ENCODE data around the gene NRCAM.

Gene NRCAM

GRCh38 chr7:108455551-108455997 lies 662 bp downstream of the NRCAM start:
- Histone ChIP-seq H2AFZ (peak overlapping the region; percentile 86), H3K36me3 (ENCODE audit: control insufficient read depth, insufficient read depth, low read length) (no peaks in the 10 kb centered on the region), H3K4me3 (ENCODE audit: low read depth, low read length) (peak overlapping the region; percentile 38), H3K9ac (peak overlapping the region; percentile 51), H3K9me3 (ENCODE audit: control insufficient read depth, low read length) (no peaks in the 10 kb centered on the region), H3K27ac (peak overlapping the region; percentile 92), H3K79me2 (peaks cover 18% of the 10 kb centered on the region), H3K4me2 (ENCODE audit: low read length) (peak overlapping the region; percentile 77), H3K27me3 (ENCODE audit: control insufficient read depth, insufficient read depth, low read length) (no peaks in the 10 kb centered on the region), H3K4me1 (peaks cover 6% of the 10 kb centered on the region)
- no peak for TF ChIP-seq CTCF (IDR thresholded peaks at IDR 0.05)

- H2AFZ ChIP-seq = peak overlapping the region; percentile 86
- peaks cover 6% of the 10 kb centered on the region for H3K4me1 ChIP-seq
- no peak for TF ChIP-seq CTCF (IDR thresholded peaks at IDR 0.05)
- peak overlapping the region; percentile 92 for H3K27ac ChIP-seq
- peak overlapping the region; percentile 51 for H3K9ac ChIP-seq
- H3K4me3 ChIP-seq (ENCODE audit: low read depth, low read length) = peak overlapping the region; percentile 38
- H3K4me2 ChIP-seq (ENCODE audit: low read length) = peak overlapping the region; percentile 77
- H3K36me3 ChIP-seq (ENCODE audit: control insufficient read depth, insufficient read depth, low read length) = no peaks in the 10 kb centered on the region
- H3K27me3 ChIP-seq (ENCODE audit: control insufficient read depth, insufficient read depth, low read length) = no peaks in the 10 kb centered on the region
- no peaks in the 10 kb centered on the region for H3K9me3 ChIP-seq (ENCODE audit: control insufficient read depth, low read length)
- H3K79me2 ChIP-seq = peaks cover 22% of the 10 kb centered on the region
Measured at GRCh38 chr7:108454674-108455550, 1.3 kb downstream of the NRCAM start.

GRCh38 chr7:108454317-108454673 lies 1.9 kb downstream of the NRCAM start:
- TF ChIP-seq CTCF (IDR thresholded peaks at IDR 0.05) = peak; percentile 4
- H3K79me2 ChIP-seq = peaks cover 24% of the 10 kb centered on the region
- H3K36me3 ChIP-seq (ENCODE audit: control insufficient read depth, insufficient read depth, low read length) = no peaks in the 10 kb centered on the region
- peak overlapping the region; percentile 92 for H3K27ac ChIP-seq
- no peaks in the 10 kb centered on the region for H3K9me3 ChIP-seq (ENCODE audit: control insufficient read depth, low read length)
- H3K9ac ChIP-seq = no peak overlapping the region
- H2AFZ ChIP-seq = peak overlapping the region; percentile 86
- H3K27me3 ChIP-seq (ENCODE audit: control insufficient read depth, insufficient read depth, low read length) = no peaks in the 10 kb centered on the region
- peaks cover 6% of the 10 kb centered on the region for H3K4me1 ChIP-seq
- peak overlapping the region; percentile 38 for H3K4me3 ChIP-seq (ENCODE audit: low read depth, low read length)
- H3K4me2 ChIP-seq (ENCODE audit: low read length) = no peak overlapping the region

GRCh38 chr7:108453320-108453719 lies 2.9 kb downstream of the NRCAM start:
- Histone ChIP-seq H3K36me3 (ENCODE audit: control insufficient read depth, insufficient read depth, low read length) (no peaks in the 10 kb centered on the region), H3K27me3 (ENCODE audit: control insufficient read depth, insufficient read depth, low read length) (no peaks in the 10 kb centered on the region), H3K27ac (no peak overlapping the region), H3K4me1 (peaks cover 6% of the 10 kb centered on the region), H3K9me3 (ENCODE audit: control insufficient read depth, low read length) (no peaks in the 10 kb centered on the region), H3K4me2 (ENCODE audit: low read length) (no peak overlapping the region), H3K4me3 (ENCODE audit: low read depth, low read length) (no peak overlapping the region), H3K9ac (no peak overlapping the region), H2AFZ (no peak overlapping the region), H3K79me2 (peaks cover 33% of the 10 kb centered on the region)
- TF ChIP-seq CTCF (IDR thresholded peaks at IDR 0.05) = no peak

Measured in parathyroid adenoma (tissue), 2 donors.